Aorta (tissue), 5 donors: ENCODE data around the gene TMEM41B. TPM values are rescaled to one million over a fixed set of nuclear protein-coding genes. Genes with fewer than 3 reads are reported as not detected.
A peak's percentile ranks its signal among the peaks of the same experiment; 100 is the strongest.
"Not testable (repeated sequence)": the region's sequence is repeated elsewhere in the genome, so short reads cannot be mapped to it uniquely, and the experiment has no call there.

Source experiments
- ATAC-seq: fragments of 200-7000 bp; cut with Tn5 transposase; one replicate; pipeline ENCODE4 v1.9.1; 2022; ENCODE audit warnings: moderate library complexity; ENCODE audit not compliant: low FRiP score
- DNase-seq, 2 donors: peaks; one replicate each; pipeline ENCODE4 v3.0.0-alpha.2; 2020
- H3K27ac ChIP-seq, 2 donors: one replicate each; pipeline ENCODE4 v1.5.1; 2013; ENCODE audit warnings: low read length in 2 of 2, mild to moderate bottlenecking in 2 of 2, moderate library complexity in 2 of 2, control low read depth in 1 of 2, inconsistent platforms in 1 of 2, low read depth in 1 of 2
- H3K27me3 ChIP-seq, 2 donors: one replicate each; pipeline ENCODE4 v1.6.1; 2013; ENCODE audit warnings: control low read depth in 1 of 2, low read length in 1 of 2, mild to moderate bottlenecking in 1 of 2, moderate library complexity in 1 of 2; ENCODE audit not compliant: insufficient read depth in 2 of 2, control insufficient read depth in 1 of 2
- H3K36me3 ChIP-seq, 2 donors: one replicate each; pipeline ENCODE4 v1.6.1; 2013; ENCODE audit warnings: control low read depth in 1 of 2, low read length in 1 of 2, mild to moderate bottlenecking in 1 of 2; ENCODE audit not compliant: insufficient read depth in 2 of 2, control insufficient read depth in 1 of 2
- H3K4me1 ChIP-seq, 2 donors: one replicate each; pipeline ENCODE4 v1.6.1; 2013; ENCODE audit warnings: low read length in 2 of 2, control low read depth in 1 of 2, mild to moderate bottlenecking in 1 of 2, moderate library complexity in 1 of 2; ENCODE audit not compliant: insufficient read depth in 2 of 2, control insufficient read depth in 1 of 2
- H3K4me3 ChIP-seq, 2 donors: one replicate each; pipeline ENCODE4 v1.5.1; 2013; ENCODE audit warnings: low read length in 2 of 2, control low read depth in 1 of 2, mild to moderate bottlenecking in 1 of 2
- H3K9me3 ChIP-seq: one replicate; pipeline ENCODE4 v1.6.1; 2013; ENCODE audit warnings: mild to moderate bottlenecking, low read length; ENCODE audit not compliant: control insufficient read depth
- WGBS, 2 donors: extraction: QIAGEN DNeasy Blood & Tissue Kit; methylation state at CpG; one replicate each; pipeline ENCODE4 v1.1.7; 2013; 5-methylcytosine and 5-hydroxymethylcytosine counted together
- intact Hi-C, 2 donors: fragments of 100-400 bp; cut with DNase I; formaldehyde crosslinking; loops; one replicate each; pipeline versions ENCODE4 v1.14.2 to v1.15.0; 2022
- long read RNA-seq, 2 donors: library from polyadenylated mRNA; unstranded; transcript quantifications; one replicate each; pipeline ENCODE4 v2.0.0, GENCODE V29; 2020 to 2021
- polyA plus RNA-seq, 2 donors: library from polyadenylated mRNA; stranded (reverse); fragments of 200-250 nt; gene quantifications; one replicate each; pipeline ENCODE4 v1.2.3, GENCODE V29; 2013
- total RNA-seq, 2 donors: library from RNA; stranded (reverse); fragmentation: NEBNext Ultra II Directional; extraction: Animal tissue kit (Norgen Biotek cat#: 25700); gene quantifications; one replicate each; pipeline ENCODE4 v1.2.1, GENCODE V29; 2021
- donor health status: healthy with polysubstance abuse.
- donor health status: Bipolar disorder and iron deficiency.
- donor health status: DM: no; HTN: no; CAD: no.
- donor health status: DM: no; HTN: no; CAD: no.
- donor health status: DM: yes; HTN: yes; CAD: no.

Gene TMEM41B
- total RNA-seq (10 to 100 TPM; 28.8 to 31.4 TPM), polyA plus RNA-seq (10 to 100 TPM in 1 of 2 donors, 1 to 10 TPM in 1; 2.3 to 23.3 TPM)
- long read RNA-seq, donor 1, partial matches to known transcripts = 1 of 14 reads
- long read RNA-seq, donor 1, other reads (novel, unspliced or antisense) = 10 of 14 reads
- long read RNA-seq, donor 2, partial matches to known transcripts = 0 of 7 reads
- long read RNA-seq, donor 2, other reads (novel, unspliced or antisense) = 3 of 7 reads

DNA sequence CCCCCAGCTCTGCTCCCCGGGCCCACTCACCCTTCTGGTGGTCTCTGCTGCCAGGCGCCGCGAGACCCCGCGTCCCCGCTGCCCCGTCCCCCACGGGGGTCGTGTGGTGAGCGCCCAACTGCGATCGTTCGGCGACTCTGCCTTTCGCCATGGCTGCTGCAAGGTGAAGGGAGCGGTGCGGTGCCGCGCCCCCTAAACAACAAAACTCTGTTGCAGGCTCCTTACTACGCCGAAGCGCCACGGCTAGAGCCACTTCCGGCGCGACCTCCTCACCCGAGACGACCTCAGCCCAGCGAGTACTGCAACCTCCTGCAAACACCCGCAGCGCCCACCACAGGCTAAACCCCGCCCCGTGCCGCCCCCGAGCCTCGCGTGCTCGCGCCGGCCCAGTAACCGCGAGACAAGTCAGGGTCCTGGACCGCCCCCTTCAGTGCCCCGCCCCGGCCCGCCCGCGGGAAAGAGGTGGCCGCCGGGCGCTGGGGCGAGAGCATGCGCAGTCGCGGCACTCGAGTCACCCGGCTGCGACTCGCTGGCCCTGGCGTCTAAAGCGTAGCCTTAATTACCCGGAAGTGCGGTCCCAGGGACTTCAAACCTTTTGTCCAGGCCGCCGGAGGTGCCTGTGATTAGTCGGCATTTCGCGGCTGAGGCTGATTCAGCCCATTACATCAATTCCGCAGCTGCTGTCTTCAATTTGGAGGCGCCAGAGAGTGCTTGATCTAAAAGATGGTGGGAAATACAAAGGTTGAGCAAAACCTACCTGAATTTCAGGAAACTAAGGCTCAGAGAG, at the start of gene TMEM41B:
TSS of gene TMEM41B (minus strand) at position 303 of the 787 bp plus-strand sequence. CDS start at position 151, 152 bp downstream.
- peak within 1 kb of the TSS; percentile 81 to 94 for H3K4me3 ChIP-seq
- peak within 1 kb of the TSS in 1 of 2 donors; percentile 72 for H3K27ac ChIP-seq
- 0 to 1% methylated on average over 67 to 71 of the region's 71 CpGs for WGBS, 2 donors
- no peaks in the 10 kb centered on the region for H3K27me3 ChIP-seq
- H3K36me3 ChIP-seq = no peaks in the 10 kb centered on the region
- H3K9me3 ChIP-seq = no peaks in the 10 kb centered on the region
- intact Hi-C loops = loop anchor here (5.0 kb wide), 2 partner anchors 37 to 48 kb away; no protein-coding TSS in a partner anchor
- DNase-seq (peak; percentile 99 to 100), ATAC-seq (peak; percentile 100)
- H3K4me1 ChIP-seq = no peaks in the 10 kb centered on the region

DNA sequence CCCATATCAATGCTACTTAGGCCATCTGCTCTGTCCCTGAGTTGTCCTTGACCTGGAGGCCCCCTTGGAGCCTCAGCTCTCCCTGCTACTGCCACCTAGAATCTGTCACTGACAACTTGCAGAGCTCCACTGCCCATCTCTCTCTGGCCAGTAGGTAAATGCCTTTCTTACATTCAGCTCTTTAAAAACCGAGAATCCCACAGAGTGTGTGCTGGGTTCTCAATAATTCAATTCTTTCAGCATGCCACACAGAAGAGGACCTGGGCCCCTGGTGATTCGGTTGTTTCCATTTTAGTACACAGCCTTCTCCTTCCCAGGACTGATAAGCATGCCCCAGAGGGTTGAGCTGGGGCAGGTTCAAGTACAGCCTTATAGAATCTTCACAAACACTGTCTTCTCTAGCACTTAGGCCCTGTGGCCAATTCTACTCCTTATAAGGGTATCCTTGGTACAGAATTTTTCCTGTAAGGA, 48.0 kb upstream of the TMEM41B start:
- no peaks in the 10 kb centered on the region for H3K36me3 ChIP-seq
- no peaks in the 10 kb centered on the region for H3K9me3 ChIP-seq
- peak overlapping the region in 1 of 2 donors; percentile 56 for H3K27ac ChIP-seq
- H3K4me3 ChIP-seq = no peak overlapping the region
- DNase-seq = no peak
- ATAC-seq = no peak
- H3K4me1 ChIP-seq = peaks cover 0 to 3% of the 10 kb centered on the region in 2 donors
- intact Hi-C loops = loop anchor here (5.0 kb wide), 2 partner anchors 45 to 50 kb away; partner anchors contain the start of gene TMEM41B (in 1 of the 2)
- no peaks in the 10 kb centered on the region for H3K27me3 ChIP-seq
- WGBS, 2 donors = 58 to 60% methylated on average over 2 of the region's 2 CpGs

GRCh38 chr11:9360862-9361622, 46.6 kb upstream of the TMEM41B start:
- not testable (repeated sequence) for H3K4me1 ChIP-seq, H3K27me3 ChIP-seq, H3K4me3 ChIP-seq, H3K9me3 ChIP-seq, ATAC-seq, DNase-seq, H3K27ac ChIP-seq, H3K36me3 ChIP-seq
- 96 to 97% methylated on average over 13 of the region's 13 CpGs for WGBS, 2 donors
- intact Hi-C loops = loop anchor here (5.0 kb wide), 2 partner anchors 44 to 49 kb away; partner anchors contain the start of gene TMEM41B (in 1 of the 2)

GRCh38 chr11:9357041-9357440, 42.6 kb upstream of the TMEM41B start:
- H3K36me3 ChIP-seq = no peaks in the 10 kb centered on the region
- no peak overlapping the region for H3K4me3 ChIP-seq
- 91 to 92% methylated on average over 4 of the region's 4 CpGs for WGBS, 2 donors
- intact Hi-C loops = no loop called here
- H3K27me3 ChIP-seq = no peaks in the 10 kb centered on the region
- no peak for DNase-seq
- ATAC-seq = no peak
- H3K4me1 ChIP-seq = no peaks in the 10 kb centered on the region
- no peak overlapping the region for H3K27ac ChIP-seq
- H3K9me3 ChIP-seq = no peaks in the 10 kb centered on the region

- intact Hi-C loops = no loop called here
- ATAC-seq (no peak), DNase-seq (no peak)
- 40 to 49% methylated on average over 6 of the region's 6 CpGs for WGBS, 2 donors
- no peaks in the 10 kb centered on the region for H3K4me1 ChIP-seq
- H3K27ac ChIP-seq = no peak overlapping the region
- no peaks in the 10 kb centered on the region for H3K27me3 ChIP-seq
- H3K4me3 ChIP-seq = no peak overlapping the region
- H3K36me3 ChIP-seq = no peaks in the 10 kb centered on the region
- no peaks in the 10 kb centered on the region for H3K9me3 ChIP-seq
Observed at GRCh38 chr11:9351321-9351881, 37.0 kb upstream of the TMEM41B start.

- H3K36me3 ChIP-seq, ATAC-seq, H3K4me3 ChIP-seq, H3K27me3 ChIP-seq, DNase-seq, H3K27ac ChIP-seq, intact Hi-C loops, H3K9me3 ChIP-seq, H3K4me1 ChIP-seq: not testable (repeated sequence)
- WGBS, 2 donors = 73 to 79% methylated on average over 4 of the region's 4 CpGs
Observed at GRCh38 chr11:9347779-9348178, 33.4 kb upstream of the TMEM41B start.

DNA sequence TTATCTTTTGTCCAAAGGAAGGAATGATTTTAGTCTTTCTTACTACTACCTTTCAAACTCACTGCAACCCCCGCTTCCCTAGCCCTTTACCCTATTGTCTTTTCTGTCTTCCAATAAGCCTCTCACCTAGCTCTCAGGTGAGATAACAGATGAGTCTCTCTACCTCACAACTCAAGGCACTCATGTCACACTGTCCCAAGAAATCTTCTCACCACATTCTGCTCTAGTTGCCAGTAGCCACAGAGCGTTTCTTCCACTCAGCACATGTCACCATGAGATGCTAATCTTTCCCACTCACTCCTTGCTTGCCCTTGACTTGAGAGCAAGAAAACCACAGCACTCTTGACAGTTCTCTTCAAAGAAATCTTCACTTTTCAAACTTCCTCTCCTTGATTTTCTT, 32.7 kb upstream of the TMEM41B start:
- no peaks in the 10 kb centered on the region for H3K9me3 ChIP-seq
- H3K36me3 ChIP-seq = no peaks in the 10 kb centered on the region
- ATAC-seq (no peak), DNase-seq (peak in 1 of 2 donors; percentile 10)
- H3K27me3 ChIP-seq = no peaks in the 10 kb centered on the region
- WGBS, 2 donors = 41 to 44% methylated on average over 2 of the region's 2 CpGs
- H3K27ac ChIP-seq = no peak overlapping the region
- no peak overlapping the region for H3K4me3 ChIP-seq
- intact Hi-C loops = no loop called here
- no peaks in the 10 kb centered on the region for H3K4me1 ChIP-seq

DNA sequence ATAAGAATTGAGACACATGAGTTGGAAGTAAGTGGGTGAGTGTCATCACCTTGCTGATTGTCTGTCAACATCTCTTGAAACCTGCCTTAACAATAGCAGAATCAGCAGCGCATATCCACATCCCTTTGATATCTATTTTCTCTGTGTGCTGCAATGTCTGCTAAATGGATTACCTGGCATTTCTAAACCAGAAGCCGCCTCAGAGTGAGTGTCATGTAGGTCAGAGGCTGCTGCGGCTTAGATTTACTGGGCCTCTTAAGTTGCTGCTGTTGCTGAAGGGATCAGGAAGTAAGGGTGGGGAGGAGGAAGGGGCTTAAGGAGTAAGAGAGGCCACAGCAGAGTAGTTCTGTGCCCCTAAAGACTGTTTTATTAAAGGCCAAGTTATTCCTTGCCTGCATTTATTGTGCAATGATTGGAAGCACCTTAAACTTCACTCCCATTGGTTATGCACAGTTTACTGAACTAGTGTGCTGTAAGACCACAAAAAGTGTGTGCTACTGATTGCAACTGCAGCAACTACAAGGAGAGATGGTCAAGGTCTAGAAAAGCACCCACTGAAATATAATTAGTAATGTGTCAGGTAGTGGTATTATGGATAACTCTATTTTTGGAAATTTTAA, 29.8 kb upstream of the TMEM41B start:
- H3K36me3 ChIP-seq = no peaks in the 10 kb centered on the region
- WGBS, 2 donors = 83 to 84% methylated on average over 3 of the region's 3 CpGs
- no peaks in the 10 kb centered on the region for H3K9me3 ChIP-seq
- no peak for ATAC-seq
- intact Hi-C loops = no loop called here
- DNase-seq = no peak
- no peaks in the 10 kb centered on the region for H3K4me1 ChIP-seq
- no peak overlapping the region for H3K4me3 ChIP-seq
- no peaks in the 10 kb centered on the region for H3K27me3 ChIP-seq
- no peak overlapping the region for H3K27ac ChIP-seq
